Fibroblast of lung (primary cell): ENCODE data around the gene LMNTD2.

ENCODE experiments used
- EZH2 ChIP-seq: IDR thresholded peaks from 2 replicates; pipeline ENCODE4 v1.5.1; 2012; ENCODE audit warnings: low read length, control low read depth, mild to moderate bottlenecking; ENCODE audit errors: missing control alignments
- TF ChIP-seq, protein P1 (sequence below), 2 donors: IDR thresholded peaks in 1 of 2; conservative IDR thresholded peaks in 1 of 2; 1 replicate in 1 of 2; 2 replicates in 1 of 2; pipeline ENCODE4 v1.5.1; 2011 to 2012; ENCODE audit warnings: low read length in 2 of 2, control low read depth in 1 of 2, inconsistent platforms in 1 of 2, low read depth in 1 of 2, mild to moderate bottlenecking in 1 of 2

DNA sequence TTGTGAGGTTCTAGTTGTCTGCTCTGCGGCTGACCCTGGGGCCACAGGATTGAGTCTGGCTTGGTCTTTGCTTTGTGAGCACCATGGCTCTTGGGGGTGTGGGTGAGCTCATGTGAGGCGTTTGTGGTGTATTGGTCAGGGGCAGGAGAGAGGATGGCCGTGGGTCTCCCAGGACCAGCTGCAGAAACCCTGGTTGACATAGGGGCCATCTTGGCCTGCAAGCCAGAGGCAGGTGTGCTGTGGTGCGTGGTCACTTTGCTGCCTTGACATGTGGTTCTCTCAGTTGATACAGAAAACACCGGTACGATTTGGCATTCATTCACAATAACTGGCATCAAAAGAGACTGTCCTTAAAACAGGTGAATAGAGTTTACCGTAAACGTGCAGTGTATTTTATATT, 27.0 kb upstream of the LMNTD2 start:
- TF ChIP-seq, protein P1, sequence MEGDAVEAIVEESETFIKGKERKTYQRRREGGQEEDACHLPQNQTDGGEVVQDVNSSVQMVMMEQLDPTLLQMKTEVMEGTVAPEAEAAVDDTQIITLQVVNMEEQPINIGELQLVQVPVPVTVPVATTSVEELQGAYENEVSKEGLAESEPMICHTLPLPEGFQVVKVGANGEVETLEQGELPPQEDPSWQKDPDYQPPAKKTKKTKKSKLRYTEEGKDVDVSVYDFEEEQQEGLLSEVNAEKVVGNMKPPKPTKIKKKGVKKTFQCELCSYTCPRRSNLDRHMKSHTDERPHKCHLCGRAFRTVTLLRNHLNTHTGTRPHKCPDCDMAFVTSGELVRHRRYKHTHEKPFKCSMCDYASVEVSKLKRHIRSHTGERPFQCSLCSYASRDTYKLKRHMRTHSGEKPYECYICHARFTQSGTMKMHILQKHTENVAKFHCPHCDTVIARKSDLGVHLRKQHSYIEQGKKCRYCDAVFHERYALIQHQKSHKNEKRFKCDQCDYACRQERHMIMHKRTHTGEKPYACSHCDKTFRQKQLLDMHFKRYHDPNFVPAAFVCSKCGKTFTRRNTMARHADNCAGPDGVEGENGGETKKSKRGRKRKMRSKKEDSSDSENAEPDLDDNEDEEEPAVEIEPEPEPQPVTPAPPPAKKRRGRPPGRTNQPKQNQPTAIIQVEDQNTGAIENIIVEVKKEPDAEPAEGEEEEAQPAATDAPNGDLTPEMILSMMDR (conservative IDR thresholded peaks at IDR 0.05 in 1 of 2, IDR thresholded peaks at IDR 0.05 in 1 of 2; ENCODE audit: low read depth in 1 of 2, low read length in 2 of 2) = no peak
- no peak for TF ChIP-seq EZH2
